Prostate gland (tissue), 2 donors: ENCODE data around the gene CCNJL. TPM values are rescaled to one million over a fixed set of nuclear protein-coding genes. Genes with fewer than 3 reads are reported as not detected.
A peak's percentile ranks its signal among the peaks of the same experiment; 100 is the strongest.

Source experiments
- DNase-seq: peaks from one replicate; pipeline ENCODE4 v3.0.0-alpha.2; 2019; ENCODE audit warnings: low spot score
- H3K27ac ChIP-seq, 2 donors: fragments of 200-600 bp; sonication (generic); 2 replicates each; pipeline ENCODE4 v1.5.1; 2017 to 2019
- H3K27me3 ChIP-seq: fragments of 200-600 bp; sonication (generic); replicated peaks from 2 replicates; pipeline ENCODE4 v1.5.1; 2019; ENCODE audit not compliant: insufficient read depth
- H3K36me3 ChIP-seq, 2 donors: fragments of 200-600 bp; sonication (generic); 1 replicate in 1 of 2; 2 replicates in 1 of 2; pipeline versions ENCODE4 v1.5.1 to v1.8.1; 2017 to 2019
- H3K4me1 ChIP-seq: fragments of 200-600 bp; sonication (generic); replicated peaks from 2 replicates; pipeline ENCODE4 v1.5.1; 2019
- H3K4me3 ChIP-seq, 2 donors: fragments of 200-600 bp; sonication (generic); 2 replicates each; pipeline ENCODE4 v1.5.1; 2017 to 2019
- H3K9me3 ChIP-seq: fragments of 200-600 bp; sonication (generic); 2 replicates; pipeline ENCODE4 v1.5.1; 2017
- POLR2A ChIP-seq: fragments of 450-650 bp; IDR thresholded peaks from one replicate; pipeline ENCODE4 v1.6.1; 2016; ENCODE audit warnings: antibody characterized with exemption, mild to moderate bottlenecking
- POLR2AphosphoS5 ChIP-seq: sonication (generic); formaldehyde crosslinking; IDR thresholded peaks from one replicate; pipeline ENCODE4 v1.6.1; 2017; ENCODE audit warnings: antibody characterized with exemption
- WGBS: methylation state at CpG from one replicate; pipeline ENCODE4 v1.1.5; 2018; 5-methylcytosine and 5-hydroxymethylcytosine counted together
- intact Hi-C: fragments of 100-400 bp; cut with DNase I; formaldehyde crosslinking; loops from one replicate; pipeline ENCODE4 v1.14.2; 2022
- total RNA-seq, 2 donors: library from RNA; depleted of rRNA; stranded (reverse); fragments of >200 nt; gene quantifications; one replicate each; pipeline ENCODE4 v1.1.0, GENCODE V29; 2016
- TF ChIP-seq, protein P1 (sequence below), 4 experiments: fragments of 200-600 bp in 2 of 4; fragments of 450-650 bp in 2 of 4; sonication (generic) in 2 of 4; IDR thresholded peaks; 1 replicate in 3 of 4; 2 replicates in 1 of 4; pipeline ENCODE4 v1.5.1; 2016 to 2019; ENCODE audit warnings: antibody characterized with exemption in 4 of 4, mild to moderate bottlenecking in 2 of 4, moderate library complexity in 2 of 4

CCNJL gene
- total RNA-seq, 2 donors from 2014 or later, result 4.1 to 26.7 TPM

DNA sequence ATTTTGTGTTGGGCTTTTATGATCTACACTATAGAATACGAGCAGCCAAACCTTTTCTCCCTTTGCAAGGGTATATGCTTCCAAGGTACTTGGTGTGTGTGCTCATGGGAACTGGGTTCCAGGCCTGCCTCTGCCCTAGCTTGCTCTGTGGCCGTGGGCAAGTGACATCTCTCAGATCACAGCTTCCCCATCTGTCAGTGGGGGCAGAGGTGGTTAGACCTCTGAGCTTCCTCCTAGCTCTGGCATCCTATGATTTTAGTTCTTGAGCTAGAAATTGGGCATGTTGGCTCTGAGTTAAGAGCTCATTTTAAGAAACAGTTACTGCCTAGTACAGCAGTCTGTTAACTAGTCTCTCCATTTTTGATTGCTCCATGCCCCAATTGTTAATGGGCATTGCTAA, 12.5 kb upstream of the CCNJL start:
- H3K27me3 ChIP-seq, result no peaks in the 10 kb centered on the region
- no peaks in the 10 kb centered on the region for H3K36me3 ChIP-seq
- no peak overlapping the region for H3K4me3 ChIP-seq
- WGBS, result 81% methylated on average over 2 of the region's 2 CpGs
- TF ChIP-seq POLR2AphosphoS5, result no peak
- TF ChIP-seq, protein P1, sequence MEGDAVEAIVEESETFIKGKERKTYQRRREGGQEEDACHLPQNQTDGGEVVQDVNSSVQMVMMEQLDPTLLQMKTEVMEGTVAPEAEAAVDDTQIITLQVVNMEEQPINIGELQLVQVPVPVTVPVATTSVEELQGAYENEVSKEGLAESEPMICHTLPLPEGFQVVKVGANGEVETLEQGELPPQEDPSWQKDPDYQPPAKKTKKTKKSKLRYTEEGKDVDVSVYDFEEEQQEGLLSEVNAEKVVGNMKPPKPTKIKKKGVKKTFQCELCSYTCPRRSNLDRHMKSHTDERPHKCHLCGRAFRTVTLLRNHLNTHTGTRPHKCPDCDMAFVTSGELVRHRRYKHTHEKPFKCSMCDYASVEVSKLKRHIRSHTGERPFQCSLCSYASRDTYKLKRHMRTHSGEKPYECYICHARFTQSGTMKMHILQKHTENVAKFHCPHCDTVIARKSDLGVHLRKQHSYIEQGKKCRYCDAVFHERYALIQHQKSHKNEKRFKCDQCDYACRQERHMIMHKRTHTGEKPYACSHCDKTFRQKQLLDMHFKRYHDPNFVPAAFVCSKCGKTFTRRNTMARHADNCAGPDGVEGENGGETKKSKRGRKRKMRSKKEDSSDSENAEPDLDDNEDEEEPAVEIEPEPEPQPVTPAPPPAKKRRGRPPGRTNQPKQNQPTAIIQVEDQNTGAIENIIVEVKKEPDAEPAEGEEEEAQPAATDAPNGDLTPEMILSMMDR (IDR thresholded peaks at IDR 0.05), result no peak
- no peak for TF ChIP-seq POLR2A
- H3K9me3 ChIP-seq, result no peaks in the 10 kb centered on the region
- H3K27ac ChIP-seq, result no peak overlapping the region
- DNase-seq, result no peak
- intact Hi-C loops, result no loop called here
- no peaks in the 10 kb centered on the region for H3K4me1 ChIP-seq

DNA sequence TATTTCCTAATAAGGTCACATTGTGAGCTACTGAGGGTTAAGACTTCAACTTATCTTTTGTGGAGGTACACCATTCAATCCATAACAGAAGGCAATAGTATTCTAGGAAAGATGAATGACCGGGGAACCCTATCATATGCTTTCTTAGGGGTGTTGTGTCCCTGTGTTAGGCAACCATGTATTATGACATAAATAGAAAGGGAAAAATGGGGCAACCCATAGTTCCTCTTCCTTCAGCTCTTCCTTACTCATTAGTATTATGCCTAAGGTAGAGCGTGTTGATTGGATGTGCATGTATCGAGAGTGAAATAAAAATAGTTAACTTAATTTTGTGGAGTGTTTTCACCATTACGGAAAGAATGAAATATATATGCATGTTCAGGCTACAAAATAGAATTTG, 6.0 kb upstream of the CCNJL start:
- Histone ChIP-seq H3K36me3 (no peaks in the 10 kb centered on the region), H3K27ac (no peak overlapping the region), H3K27me3 (no peaks in the 10 kb centered on the region), H3K4me1 (no peaks in the 10 kb centered on the region), H3K4me3 (no peak overlapping the region), H3K9me3 (no peaks in the 10 kb centered on the region)
- intact Hi-C loops, result no loop called here
- TF ChIP-seq, protein P1 (IDR thresholded peaks at IDR 0.05), result no peak
- TF ChIP-seq POLR2AphosphoS5 (no peak), POLR2A (no peak)
- DNase-seq, result no peak
- 92% methylated on average over 4 of the region's 4 CpGs for WGBS

DNA sequence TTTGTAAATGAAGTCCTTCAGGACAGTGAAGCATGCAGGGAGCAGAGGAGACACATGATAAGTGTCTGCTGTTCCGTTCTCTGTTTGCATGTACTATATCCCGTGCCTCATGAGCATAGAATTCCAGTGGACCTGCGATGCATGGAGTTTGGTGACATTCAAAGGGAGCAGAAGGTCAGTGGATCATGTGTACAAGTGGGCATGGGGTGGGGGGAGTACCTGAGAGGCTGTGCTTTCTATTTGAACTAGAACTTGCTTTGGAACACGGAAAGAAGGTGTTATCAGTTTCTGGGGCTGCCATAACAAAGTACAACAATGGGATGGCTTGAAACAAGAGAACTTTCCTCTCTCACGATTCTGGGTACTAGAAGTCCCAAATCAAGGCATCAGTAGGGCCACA, 5.1 kb upstream of the CCNJL start:
- no peak for DNase-seq
- Histone ChIP-seq H3K4me1 (no peaks in the 10 kb centered on the region), H3K27ac (no peak overlapping the region), H3K9me3 (no peaks in the 10 kb centered on the region), H3K4me3 (no peak overlapping the region), H3K36me3 (no peaks in the 10 kb centered on the region), H3K27me3 (no peaks in the 10 kb centered on the region)
- WGBS, result 68% methylated on average over 5 of the region's 5 CpGs
- intact Hi-C loops, result no loop called here
- TF ChIP-seq POLR2AphosphoS5 (no peak), POLR2A (no peak)
- TF ChIP-seq, protein P1 (IDR thresholded peaks at IDR 0.05), result no peak

DNA sequence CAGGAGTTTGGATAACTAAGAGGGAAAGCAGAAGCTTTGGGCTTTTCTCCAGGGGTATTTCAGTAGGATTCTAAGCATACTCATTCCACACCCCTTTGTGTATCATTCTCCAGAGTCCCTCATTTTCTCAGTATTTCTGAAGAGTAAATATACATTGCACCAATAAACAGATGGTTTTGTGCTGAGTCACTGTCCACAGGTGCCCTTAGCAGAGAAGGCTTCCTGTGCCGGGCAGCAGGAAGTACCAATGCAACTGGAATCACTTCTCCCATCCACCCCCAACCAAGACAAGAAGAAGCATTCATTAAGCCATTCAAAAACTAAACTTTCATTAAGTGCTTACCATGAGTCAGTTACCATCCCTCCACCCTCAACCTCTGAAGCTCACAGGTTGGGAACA, 3.6 kb upstream of the CCNJL start:
- TF ChIP-seq, protein P1 (IDR thresholded peaks at IDR 0.05), result no peak
- peak; percentile 58 for TF ChIP-seq POLR2AphosphoS5
- H3K36me3 ChIP-seq, result no peaks in the 10 kb centered on the region
- no peaks in the 10 kb centered on the region for H3K27me3 ChIP-seq
- 24% methylated on average over 1 of the region's 1 CpG for WGBS
- H3K9me3 ChIP-seq, result no peaks in the 10 kb centered on the region
- H3K27ac ChIP-seq, result no peak overlapping the region
- DNase-seq, result peak; percentile 39
- no peaks in the 10 kb centered on the region for H3K4me1 ChIP-seq
- intact Hi-C loops, result no loop called here
- no peak overlapping the region for H3K4me3 ChIP-seq

DNA sequence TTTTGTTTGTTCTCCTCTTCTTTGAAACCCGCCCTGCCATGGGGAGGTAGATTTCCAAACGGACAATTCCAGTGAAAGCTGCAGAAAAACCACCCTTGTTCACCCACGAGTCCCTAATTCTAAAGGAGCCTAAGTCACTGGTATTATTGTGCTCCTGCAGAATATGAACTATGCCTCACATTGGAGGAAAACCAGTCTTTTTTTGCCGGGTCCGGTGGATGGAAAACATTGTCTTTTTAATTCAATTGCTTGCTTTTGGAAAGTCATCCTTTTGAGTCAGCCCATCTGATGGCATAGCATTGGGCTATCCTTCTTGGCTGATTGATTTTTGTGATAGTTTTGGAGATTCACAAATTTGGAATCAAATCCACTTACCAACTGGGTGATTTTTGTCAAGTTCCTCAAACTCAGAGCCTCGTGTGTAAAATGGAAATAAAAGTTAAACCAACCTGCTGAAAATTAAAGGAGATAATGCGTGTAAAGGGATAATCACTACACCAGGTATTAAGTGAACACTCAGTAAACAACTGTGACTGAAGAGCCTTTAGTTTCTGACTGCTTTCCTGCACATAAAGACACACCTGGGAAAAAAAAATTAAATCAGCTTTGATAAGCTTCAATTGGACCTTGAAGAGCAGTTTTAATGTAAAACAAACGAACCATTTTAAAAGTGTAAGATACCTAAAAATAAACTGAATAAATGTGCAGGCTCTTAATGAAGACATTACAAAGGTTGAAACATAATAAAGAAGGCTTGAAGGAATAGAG, 780 bp upstream of the CCNJL start:
- TF ChIP-seq, protein P1 (IDR thresholded peaks at IDR 0.05), result no peak
- TF ChIP-seq POLR2AphosphoS5 (no peak), POLR2A (no peak)
- H3K27ac ChIP-seq, result no peak overlapping the region
- WGBS, result 24% methylated on average over 8 of the region's 8 CpGs

More for the DNA sequence above, 780 bp upstream of the CCNJL start:
- H3K27me3 ChIP-seq, result no peaks in the 10 kb centered on the region
- H3K4me1 ChIP-seq, result no peaks in the 10 kb centered on the region
- no peaks in the 10 kb centered on the region for H3K36me3 ChIP-seq
- no peak for DNase-seq
- H3K4me3 ChIP-seq, result peak overlapping the region; percentile 42 to 47
- intact Hi-C loops, result no loop called here
- H3K9me3 ChIP-seq, result no peaks in the 10 kb centered on the region
